Caco-2 (cell line): Measurements from ENCODE around the gene GPR87. TPM values are rescaled to one million over a fixed set of nuclear protein-coding genes. Genes with fewer than 3 reads are reported as not detected.

Experiments
- BruUV-seq: library from RNA; stranded (reverse); fragments of 400-500 nt; replicated peaks from 2 replicates; lab custom pipeline; 2021; lab: Mats Ljungman, UMichigan
- CTCF ChIA-PET: fragments of 300-600 bp; sonication (Branson Sonifier 250); formaldehyde crosslinking; loops from one replicate; lab custom pipeline; 2022; ENCODE audit warnings: antibody characterized with exemption; lab: Charles Lee
- POLR2A ChIA-PET: fragments of 300-600 bp; sonication (Branson Sonifier 250); formaldehyde crosslinking; loops from one replicate; lab custom pipeline; 2022; ENCODE audit warnings: antibody characterized with exemption; lab: Charles Lee
- DNase-seq, 2 experiments: peaks; one replicate each; pipeline versions ENCODE4 v3.0.0 to v3.0.0-alpha.2; 2020 to 2022
- H3K27me3 ChIP-seq: replicated peaks from 2 replicates; pipeline ENCODE4 v1.6.0; 2011; ENCODE audit warnings: low read length; ENCODE audit not compliant: control insufficient read depth, insufficient read depth
- H3K36me3 ChIP-seq: 2 replicates; pipeline ENCODE4 v1.5.1; 2011; ENCODE audit warnings: low read length; ENCODE audit not compliant: control insufficient read depth, insufficient read depth
- H3K4me1 ChIP-seq: fragments of 250-450 bp; sonication (Bioruptor Pico); 2 replicates; pipeline ENCODE4 v1.5.1; 2020; ENCODE audit warnings: mild to moderate bottlenecking
- H3K4me3 ChIP-seq: 2 replicates; pipeline ENCODE4 v1.5.1; 2011; ENCODE audit warnings: low read depth, mild to moderate bottlenecking, control low read depth, low read length
- H3K9me3 ChIP-seq: fragments of 250-450 bp; sonication (Bioruptor Pico); 2 replicates; pipeline ENCODE4 v1.5.1; 2020; ENCODE audit warnings: mild to moderate bottlenecking, moderate library complexity
- H3K27ac Mint-ChIP-seq: one replicate; pipeline ENCODE4 v1.8.0; 2022; ENCODE audit warnings: mixed read lengths; ENCODE audit not compliant: unreplicated experiment
- H3K27me3 Mint-ChIP-seq: one replicate; pipeline ENCODE4 v1.8.0; 2022; ENCODE audit warnings: mixed read lengths; ENCODE audit not compliant: insufficient read depth, unreplicated experiment
- H3K36me3 Mint-ChIP-seq: one replicate; pipeline ENCODE4 v1.8.0; 2022; ENCODE audit warnings: mild to moderate bottlenecking, mixed read lengths; ENCODE audit not compliant: insufficient read depth, unreplicated experiment
- H3K4me1 Mint-ChIP-seq: one replicate; pipeline ENCODE4 v1.8.0; 2022; ENCODE audit warnings: low read depth, mixed read lengths; ENCODE audit not compliant: unreplicated experiment
- H3K4me3 Mint-ChIP-seq: one replicate; pipeline ENCODE4 v1.8.0; 2022; ENCODE audit warnings: mild to moderate bottlenecking, moderate library complexity, mixed read lengths; ENCODE audit not compliant: unreplicated experiment
- H3K9me3 Mint-ChIP-seq: one replicate; pipeline ENCODE4 v1.8.0; 2022; ENCODE audit warnings: mixed read lengths; ENCODE audit not compliant: unreplicated experiment
- intact Hi-C: fragments of 100-400 bp; cut with micrococcal nuclease; formaldehyde crosslinking; loops from one replicate; pipeline ENCODE4 v1.10.0; 2022; ENCODE audit not compliant: unreplicated experiment
- total RNA-seq: library from RNA; stranded (reverse); gene quantifications from 2 replicates; pipeline ENCODE4 v1.2.3, GENCODE V29; 2022
- TF ChIP-seq, protein P1 (sequence below), 2 experiments: fragments of 200-600 bp in 1 of 2; IDR thresholded peaks; 1 replicate in 1 of 2; 2 replicates in 1 of 2; pipeline versions ENCODE4 v1.5.1 to v1.8.0; 2011 to 2022; ENCODE audit warnings: antibody characterized with exemption in 1 of 2, control low read depth in 1 of 2, inconsistent platforms in 1 of 2, low read depth in 1 of 2, low read length in 1 of 2, mild to moderate bottlenecking in 1 of 2, moderate library complexity in 1 of 2; ENCODE audit not compliant: insufficient read depth in 1 of 2, severe bottlenecking in 1 of 2, unreplicated experiment in 1 of 2

GPR87 gene
- total RNA-seq, 1 experiment from 2014 or later = 0.18 TPM

DNA sequence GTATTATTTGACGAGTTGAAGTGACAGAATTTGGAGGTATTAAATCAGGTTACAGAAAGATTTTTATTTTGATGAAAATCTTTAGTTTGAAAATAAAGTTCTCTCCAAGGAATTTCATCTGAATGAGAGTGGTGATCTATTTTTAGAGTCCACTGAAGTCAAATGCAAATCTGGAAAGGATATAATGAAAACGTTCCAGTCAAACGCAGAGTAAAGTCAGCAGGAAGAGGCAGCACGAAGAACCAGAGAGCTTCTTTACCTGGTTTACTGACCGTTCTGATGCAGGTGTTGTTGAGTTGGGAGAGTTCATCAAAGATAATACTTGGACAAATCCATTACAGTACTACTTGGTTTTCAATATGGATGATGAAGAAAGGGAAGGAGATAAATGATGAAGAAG is 47.0 kb downstream of the GPR87 start:
- CTCF ChIA-PET = no interaction called here
- Histone ChIP-seq H3K4me3 (no peak overlapping the region), H3K27me3 (no peaks in the 10 kb centered on the region), H3K4me1 (no peaks in the 10 kb centered on the region), H3K9me3 (no peaks in the 10 kb centered on the region), H3K36me3 (no peaks in the 10 kb centered on the region)
- Mint-ChIP-seq H3K27ac (no peak overlapping the region), H3K27me3 (no peaks in the 10 kb centered on the region), H3K9me3 (no peaks in the 10 kb centered on the region), H3K36me3 (no peaks in the 10 kb centered on the region), H3K4me3 (no peak overlapping the region), H3K4me1 (no peaks in the 10 kb centered on the region)
- intact Hi-C loops = no loop called here
- TF ChIP-seq, protein P1, sequence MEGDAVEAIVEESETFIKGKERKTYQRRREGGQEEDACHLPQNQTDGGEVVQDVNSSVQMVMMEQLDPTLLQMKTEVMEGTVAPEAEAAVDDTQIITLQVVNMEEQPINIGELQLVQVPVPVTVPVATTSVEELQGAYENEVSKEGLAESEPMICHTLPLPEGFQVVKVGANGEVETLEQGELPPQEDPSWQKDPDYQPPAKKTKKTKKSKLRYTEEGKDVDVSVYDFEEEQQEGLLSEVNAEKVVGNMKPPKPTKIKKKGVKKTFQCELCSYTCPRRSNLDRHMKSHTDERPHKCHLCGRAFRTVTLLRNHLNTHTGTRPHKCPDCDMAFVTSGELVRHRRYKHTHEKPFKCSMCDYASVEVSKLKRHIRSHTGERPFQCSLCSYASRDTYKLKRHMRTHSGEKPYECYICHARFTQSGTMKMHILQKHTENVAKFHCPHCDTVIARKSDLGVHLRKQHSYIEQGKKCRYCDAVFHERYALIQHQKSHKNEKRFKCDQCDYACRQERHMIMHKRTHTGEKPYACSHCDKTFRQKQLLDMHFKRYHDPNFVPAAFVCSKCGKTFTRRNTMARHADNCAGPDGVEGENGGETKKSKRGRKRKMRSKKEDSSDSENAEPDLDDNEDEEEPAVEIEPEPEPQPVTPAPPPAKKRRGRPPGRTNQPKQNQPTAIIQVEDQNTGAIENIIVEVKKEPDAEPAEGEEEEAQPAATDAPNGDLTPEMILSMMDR (IDR thresholded peaks at IDR 0.05; ENCODE audit: insufficient read depth in 1 of 2, low read depth in 1 of 2, low read length in 1 of 2, severe bottlenecking in 1 of 2, unreplicated experiment in 1 of 2) = no peak
- no TSS peak for BruUV-seq
- no peak for DNase-seq
- POLR2A ChIA-PET = no interaction called here

DNA sequence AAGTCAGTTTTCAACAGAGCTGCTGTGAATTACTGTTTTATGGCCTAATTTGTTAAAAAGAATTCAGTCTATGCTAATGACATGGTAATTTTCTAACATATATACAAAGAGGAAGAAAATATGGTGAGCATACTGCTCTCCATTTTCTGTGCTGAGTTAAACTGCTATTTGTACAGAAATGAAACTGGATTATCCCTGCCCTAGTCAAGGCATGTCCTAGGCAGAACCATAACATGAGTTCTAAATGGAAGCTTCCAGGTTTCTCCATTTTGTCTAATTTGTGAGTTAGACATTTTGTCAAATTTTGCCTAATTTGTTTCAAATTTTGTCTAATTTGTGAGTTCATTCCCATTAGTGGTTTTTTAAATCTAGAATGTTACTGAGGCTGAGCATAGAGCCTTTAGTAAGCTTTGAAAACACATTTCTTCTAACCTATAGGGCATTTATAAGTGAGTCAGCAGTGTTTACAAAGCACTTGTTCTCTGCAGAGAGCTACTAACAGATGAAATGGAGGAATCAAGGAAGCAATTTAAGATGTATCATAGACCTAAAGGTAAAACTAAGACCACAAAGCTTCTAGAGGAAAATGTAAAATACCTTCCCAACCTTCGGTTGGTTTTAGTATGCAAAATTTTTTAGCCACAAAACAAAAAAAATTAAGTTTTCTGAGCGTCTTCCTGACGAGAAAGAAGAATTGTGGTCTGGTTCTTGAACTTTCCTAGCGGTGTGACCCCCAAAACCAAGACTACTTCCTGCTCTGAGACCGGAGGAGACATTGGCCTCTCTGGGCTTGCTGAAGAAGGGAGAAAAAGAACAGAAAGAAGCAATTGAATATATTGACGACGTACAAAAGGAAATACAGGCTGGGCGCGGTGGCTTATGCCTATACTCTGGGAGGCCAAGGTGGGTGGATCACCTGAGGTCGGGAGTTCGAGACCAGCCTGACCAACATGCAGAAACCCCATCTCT is 48.1 kb downstream of the GPR87 start:
- no peaks in the 10 kb centered on the region for H3K9me3 ChIP-seq
- ChIA-PET CTCF (no interaction called here), POLR2A (no interaction called here)
- H3K4me3 ChIP-seq = no peak overlapping the region
- Mint-ChIP-seq H3K4me1 (no peaks in the 10 kb centered on the region), H3K27ac (no peak overlapping the region), H3K9me3 (no peaks in the 10 kb centered on the region), H3K4me3 (no peak overlapping the region), H3K27me3 (no peaks in the 10 kb centered on the region), H3K36me3 (no peaks in the 10 kb centered on the region)
- intact Hi-C loops = no loop called here
- no TSS peak for BruUV-seq
- TF ChIP-seq, protein P1 (IDR thresholded peaks at IDR 0.05; ENCODE audit: insufficient read depth in 1 of 2, low read depth in 1 of 2, low read length in 1 of 2, severe bottlenecking in 1 of 2, unreplicated experiment in 1 of 2) = no peak
- no peaks in the 10 kb centered on the region for H3K27me3 ChIP-seq
- no peaks in the 10 kb centered on the region for H3K36me3 ChIP-seq
- H3K4me1 ChIP-seq = no peaks in the 10 kb centered on the region
- DNase-seq = no peak

DNA sequence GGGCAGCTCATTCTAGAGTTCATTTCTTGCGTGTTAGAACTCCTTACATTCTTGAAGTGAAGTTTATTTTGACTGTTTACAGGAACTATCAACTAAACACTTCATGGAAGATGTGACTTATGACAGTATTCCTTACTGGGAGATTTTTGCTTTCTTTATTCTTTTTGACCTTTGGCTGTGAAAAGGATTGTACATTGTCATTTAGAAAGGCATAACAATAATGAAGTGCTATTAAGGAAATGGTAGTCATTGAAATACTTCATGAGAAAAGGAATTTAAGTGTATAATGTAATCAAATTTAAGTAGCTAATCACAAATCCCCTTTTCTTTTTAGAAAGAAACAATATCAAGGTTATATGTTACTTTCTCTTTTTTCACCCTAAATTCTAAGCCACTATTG is 49.6 kb downstream of the GPR87 start:
- Histone ChIP-seq H3K27me3 (no peaks in the 10 kb centered on the region), H3K36me3 (no peaks in the 10 kb centered on the region), H3K9me3 (no peaks in the 10 kb centered on the region), H3K4me1 (no peaks in the 10 kb centered on the region), H3K4me3 (no peak overlapping the region)
- Mint-ChIP-seq H3K27ac (no peak overlapping the region), H3K4me1 (no peaks in the 10 kb centered on the region), H3K27me3 (no peaks in the 10 kb centered on the region), H3K36me3 (no peaks in the 10 kb centered on the region), H3K9me3 (no peaks in the 10 kb centered on the region), H3K4me3 (no peak overlapping the region)
- TF ChIP-seq, protein P1 (IDR thresholded peaks at IDR 0.05; ENCODE audit: insufficient read depth in 1 of 2, low read depth in 1 of 2, low read length in 1 of 2, severe bottlenecking in 1 of 2, unreplicated experiment in 1 of 2) = no peak
- no peak for DNase-seq
- ChIA-PET POLR2A (no interaction called here), CTCF (no interaction called here)
- intact Hi-C loops = no loop called here
- no TSS peak for BruUV-seq
